Stimulated activated CD4-positive, alpha-beta T cell treated with anti-CD3 and anti-CD28 coated beads, Interleukin-1b, Interleukin-23, amount 100 ng/mL, for 24 hours (primary cell): Measurements from ENCODE around the gene SPRTN.

Experiments
- DNase-seq, 4 experiments: peaks; one replicate each; pipeline ENCODE4 v3.0.0-alpha.2; 2020; ENCODE audit warnings: low read depth in 4 of 4, low spot score in 1 of 4

The SPRTN gene, protein sequence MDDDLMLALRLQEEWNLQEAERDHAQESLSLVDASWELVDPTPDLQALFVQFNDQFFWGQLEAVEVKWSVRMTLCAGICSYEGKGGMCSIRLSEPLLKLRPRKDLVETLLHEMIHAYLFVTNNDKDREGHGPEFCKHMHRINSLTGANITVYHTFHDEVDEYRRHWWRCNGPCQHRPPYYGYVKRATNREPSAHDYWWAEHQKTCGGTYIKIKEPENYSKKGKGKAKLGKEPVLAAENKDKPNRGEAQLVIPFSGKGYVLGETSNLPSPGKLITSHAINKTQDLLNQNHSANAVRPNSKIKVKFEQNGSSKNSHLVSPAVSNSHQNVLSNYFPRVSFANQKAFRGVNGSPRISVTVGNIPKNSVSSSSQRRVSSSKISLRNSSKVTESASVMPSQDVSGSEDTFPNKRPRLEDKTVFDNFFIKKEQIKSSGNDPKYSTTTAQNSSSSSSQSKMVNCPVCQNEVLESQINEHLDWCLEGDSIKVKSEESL

DNA sequence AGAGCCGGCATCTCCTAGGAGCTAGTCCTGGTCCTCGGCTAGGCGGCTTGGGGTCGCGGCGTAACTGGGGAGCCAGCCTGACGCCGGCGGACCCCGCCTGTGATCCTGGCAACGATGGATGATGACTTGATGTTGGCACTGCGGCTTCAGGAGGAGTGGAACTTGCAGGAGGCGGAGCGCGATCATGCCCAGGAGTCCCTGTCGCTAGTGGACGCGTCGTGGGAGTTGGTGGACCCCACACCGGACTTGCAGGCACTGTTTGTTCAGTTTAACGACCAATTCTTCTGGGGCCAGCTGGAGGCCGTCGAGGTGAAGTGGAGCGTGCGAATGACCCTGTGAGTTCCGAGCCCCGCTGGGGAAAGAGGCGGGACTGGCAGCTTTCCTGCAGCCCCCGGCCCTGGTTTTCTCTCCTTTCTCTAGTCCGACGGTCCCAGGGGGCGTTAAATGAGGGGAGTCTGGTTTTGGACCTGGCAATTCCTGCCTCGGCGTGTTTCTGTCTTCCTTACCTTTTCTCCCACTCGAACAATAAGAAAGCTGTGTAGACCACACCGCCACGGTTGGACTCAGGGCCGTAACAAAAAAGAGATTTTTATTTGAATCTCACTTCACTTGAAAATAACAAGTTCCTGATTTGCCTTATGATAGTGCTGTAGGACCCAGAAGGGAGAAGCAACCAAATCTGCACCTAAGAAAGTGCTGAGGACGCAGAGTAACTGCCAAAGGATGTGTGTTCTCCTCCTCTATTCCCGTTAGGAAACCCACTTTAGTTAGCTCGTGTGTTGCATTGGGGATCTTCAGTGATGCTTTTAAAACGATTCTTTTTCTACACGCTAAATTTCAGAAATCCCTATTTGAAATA, at the start of gene SPRTN:
Gene SPRTN, plus strand, starts transcription at position 24 of the 859 bp plus-strand sequence. Its CDS starts 91 bp downstream, at position 115.
- no peak for DNase-seq

DNA sequence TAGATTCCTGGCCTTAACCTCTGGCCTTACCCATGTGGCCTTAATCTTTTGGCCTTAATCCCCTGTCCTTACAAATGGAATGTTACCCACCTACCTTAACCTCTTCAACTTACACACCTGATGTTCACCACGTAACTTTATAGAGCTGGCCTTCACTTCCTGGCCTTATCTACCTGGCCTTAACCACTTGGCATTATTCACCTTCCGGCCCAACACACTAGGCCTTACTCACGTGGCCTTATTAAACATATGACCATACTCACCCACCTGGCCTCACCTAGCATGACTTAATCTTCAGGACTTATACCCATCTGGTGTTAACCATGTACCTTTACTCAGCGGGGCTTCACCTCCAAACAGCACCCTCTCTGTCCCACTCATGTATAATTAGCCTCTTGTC, 42.2 kb upstream of the SPRTN start:
- no peak for DNase-seq

DNA sequence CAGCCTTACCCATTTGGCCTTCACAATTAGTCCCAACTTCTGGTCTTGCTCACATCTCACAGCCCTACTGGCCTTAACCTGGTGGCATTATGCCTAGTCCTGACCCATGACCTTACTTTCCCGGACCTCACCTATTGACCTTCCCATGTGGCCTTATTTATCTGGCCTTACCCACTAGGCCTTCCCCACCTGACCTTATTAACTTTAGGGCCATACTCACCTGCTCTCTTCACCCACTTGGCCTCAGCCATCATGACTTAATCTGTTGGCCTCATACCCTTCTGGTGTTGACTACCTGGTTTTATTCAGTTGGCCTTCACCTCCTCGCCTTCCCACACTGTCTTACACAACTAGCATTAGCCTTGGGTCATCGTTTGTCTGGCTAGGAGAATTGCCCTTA, 36.1 kb upstream of the SPRTN start:
- no peak for DNase-seq

DNA sequence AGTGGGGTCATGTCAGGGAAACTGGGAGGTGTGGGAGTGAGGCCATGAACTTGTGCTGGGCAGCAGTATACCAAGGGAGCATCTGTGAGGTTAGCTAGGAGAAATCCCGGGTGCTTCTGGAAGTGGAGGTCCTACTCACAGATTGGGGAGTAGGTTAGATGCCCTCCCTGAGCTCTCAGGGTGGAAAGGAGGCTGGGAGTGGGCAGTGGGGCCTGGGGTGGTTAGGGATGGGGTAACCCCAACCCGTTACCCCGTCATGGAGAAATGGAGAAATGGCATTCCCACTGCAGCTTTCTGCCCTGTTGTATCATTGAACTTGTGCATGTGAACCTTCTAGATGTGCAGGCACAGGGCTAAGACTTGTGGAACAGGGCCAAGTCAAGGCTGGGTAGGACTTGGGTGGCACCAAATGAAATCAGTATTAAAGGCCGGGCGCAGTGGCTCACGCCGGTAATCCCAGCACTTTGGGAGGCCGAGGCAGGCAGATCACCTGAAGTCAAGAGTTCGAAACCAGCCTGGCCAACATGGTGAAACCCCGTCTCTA, 27.6 kb upstream of the SPRTN start:
- DNase-seq = no peak

DNA sequence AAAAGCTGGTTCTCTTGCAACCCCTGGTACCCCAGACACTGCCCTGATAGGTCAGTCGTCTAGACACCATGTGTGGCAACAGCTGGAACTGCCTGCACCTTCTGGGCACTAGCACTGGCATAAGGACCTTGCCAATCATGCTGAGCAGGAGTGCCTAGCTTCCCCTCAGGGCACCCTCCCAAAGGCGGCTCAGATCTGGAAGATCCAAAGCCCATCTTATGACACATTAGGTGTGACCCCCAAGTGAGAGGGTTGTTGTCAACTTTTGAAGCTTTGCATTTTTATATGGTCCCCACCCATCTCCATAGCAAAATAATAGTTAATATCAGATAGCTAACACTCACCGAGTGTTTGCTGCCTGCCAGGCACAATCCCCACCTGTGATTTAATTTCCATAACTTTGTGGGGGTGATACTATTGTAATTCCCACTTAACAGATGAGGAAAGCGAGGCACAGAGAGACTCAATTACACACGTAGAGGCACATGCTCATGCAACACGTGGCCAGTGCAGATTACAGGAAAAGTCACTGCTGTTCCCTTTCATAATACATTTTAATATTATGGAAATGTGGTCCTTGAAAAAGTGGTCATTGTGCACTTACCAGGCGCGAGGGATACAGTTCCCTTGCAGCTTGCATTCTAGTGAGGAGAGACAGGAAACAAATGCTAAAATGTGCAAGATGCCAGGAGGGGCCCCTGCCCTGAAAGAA, 26.2 kb upstream of the SPRTN start:
- DNase-seq = no peak

DNA sequence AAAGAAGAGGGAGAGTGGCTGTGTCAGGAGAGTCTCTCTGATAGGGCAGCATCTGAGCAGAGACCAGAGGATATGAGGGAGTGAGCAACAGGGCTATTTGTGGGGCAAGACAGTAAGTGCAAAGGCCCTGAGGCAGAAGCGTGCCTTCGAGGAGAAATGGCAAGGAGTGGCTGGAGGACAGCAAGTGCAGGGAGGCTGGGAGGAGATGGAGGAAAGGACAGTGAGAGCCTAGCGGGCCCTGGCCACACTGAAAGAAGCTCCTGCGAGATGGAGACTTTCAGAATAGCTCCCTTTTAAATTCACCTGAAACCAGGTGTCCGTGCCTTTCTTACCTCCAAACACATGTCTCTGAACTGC, 25.7 kb upstream of the SPRTN start:
- no peak for DNase-seq

DNA sequence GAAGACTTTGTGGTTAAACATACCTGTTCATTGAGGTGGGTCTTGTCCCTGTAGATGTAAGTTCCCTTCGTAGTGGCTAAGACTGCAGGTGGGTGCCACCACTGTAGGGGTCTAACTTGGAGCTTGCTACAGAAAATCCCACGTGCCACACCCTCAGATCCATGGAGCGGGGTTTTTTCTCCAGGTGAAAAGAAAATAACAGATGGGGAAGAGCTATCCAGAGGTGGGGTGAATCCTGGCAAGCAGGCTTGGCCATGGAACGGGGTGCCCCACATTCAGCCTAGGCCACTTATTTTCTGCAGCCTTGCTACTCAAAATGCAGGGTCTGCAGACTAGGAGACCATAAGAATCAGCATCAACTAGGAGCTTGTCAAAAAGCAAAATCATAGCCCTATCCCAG, 24.4 kb upstream of the SPRTN start:
- no peak for DNase-seq

DNA sequence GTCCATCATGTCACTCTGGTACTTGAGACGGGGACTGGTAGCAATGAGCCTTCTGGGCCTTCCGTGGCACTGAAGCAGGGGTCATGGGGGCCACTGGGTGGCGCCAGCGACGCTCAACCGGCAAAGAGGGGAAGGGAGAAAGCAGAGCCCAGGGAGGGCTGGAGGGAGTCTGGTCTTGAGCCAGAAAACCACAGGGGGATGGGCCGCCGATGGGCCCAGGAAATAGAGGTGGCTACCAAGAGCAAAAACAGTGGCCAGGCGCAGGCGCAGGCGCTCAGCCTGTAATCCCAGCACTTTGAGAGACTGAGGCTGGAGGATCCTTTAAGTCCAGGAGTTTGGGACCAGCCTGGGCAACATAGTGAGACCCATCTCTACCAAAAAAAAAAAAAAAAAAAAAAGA, 22.2 kb upstream of the SPRTN start:
- DNase-seq = peak in 2 of 4 experiments; percentile 7 to 28

DNA sequence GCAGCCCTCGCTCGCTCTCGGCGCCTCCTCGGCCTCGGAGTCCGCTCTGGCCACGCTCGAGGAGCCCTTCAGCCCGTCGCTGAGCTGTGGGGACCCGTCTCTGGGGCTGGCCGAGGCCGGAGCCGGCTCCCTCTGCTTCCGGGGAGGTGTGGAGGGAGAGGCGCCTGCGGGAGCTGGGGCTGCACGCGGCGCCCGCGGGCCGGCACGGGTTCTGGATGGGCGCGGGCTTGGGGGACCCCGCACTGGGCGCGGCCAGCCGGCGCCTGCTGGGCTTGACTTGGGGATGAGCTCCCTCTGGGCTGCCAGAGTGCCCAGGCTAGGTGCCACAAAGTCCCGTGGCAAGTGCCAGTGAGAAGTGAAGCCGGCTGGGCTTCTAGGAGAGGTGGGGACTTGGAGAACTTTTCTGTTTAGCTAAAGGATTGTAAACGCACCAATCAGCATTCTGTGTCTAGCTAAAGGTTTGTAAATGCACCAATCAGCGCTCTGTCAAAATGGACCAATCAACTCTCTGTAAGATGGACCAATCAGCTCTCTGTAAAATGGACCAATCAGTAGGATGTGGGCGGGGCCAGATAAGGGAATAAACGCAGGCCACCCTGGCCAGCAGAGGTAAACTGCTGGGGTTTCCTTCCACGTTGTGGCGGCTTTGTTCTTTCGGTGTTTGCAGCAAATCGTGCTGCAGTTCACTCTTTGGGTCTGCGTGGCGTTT, 20.6 kb upstream of the SPRTN start:
- no peak for DNase-seq

DNA sequence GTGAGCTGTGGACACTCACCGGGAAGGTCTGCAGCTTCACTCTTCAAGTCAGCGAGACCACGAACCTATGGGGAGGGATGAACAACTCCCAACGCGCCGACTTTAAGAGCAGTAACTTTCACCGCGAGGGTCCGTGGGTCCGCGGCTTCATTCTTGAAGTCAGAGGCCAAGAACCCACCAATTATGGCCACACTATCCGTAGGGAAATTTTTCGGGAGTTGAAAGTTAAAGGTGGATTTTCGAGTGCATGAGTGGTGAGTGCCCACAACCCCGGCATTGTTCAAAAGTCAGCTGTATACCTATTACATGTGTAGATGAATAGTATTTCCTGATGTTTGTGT, 20.1 kb upstream of the SPRTN start:
- no peak for DNase-seq

DNA sequence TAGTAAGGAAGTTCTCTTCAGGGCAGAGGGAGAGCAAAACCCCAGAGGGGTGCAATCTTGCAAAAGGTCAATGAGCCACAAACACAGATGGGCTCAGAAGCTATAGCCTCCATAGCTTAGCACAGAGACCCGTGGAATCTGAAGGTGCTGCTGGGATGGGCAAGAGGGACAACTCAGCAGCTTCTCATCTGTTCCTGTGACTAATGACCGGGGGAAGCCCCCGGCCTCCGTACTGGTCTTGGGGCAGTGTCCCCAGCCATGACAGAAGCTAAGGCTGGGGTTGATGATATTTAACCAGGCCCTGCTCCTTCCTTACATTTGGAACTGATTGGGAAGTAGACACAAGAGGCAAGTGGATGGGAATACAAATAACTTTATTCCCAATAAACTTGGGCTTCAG, 19.5 kb upstream of the SPRTN start:
- no peak for DNase-seq

DNA sequence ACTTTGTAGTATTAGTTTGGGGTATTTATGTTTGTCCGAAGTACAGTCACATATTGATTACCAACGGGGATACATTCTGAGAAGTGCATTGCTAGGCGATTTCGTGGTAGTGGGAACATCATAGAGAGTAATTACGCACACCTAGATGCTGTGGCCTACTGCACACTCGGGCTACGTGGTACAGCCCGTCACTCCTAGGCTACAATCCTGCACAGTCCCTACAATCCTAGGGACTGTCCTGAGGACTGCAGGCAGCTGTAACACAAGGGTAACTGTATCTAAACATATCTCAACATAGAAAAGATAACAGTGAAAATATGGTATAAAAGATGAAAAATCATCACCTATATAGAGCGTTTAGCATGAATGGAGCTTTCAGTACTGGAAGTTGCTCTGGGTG, 19.0 kb upstream of the SPRTN start:
- no peak for DNase-seq

DNA sequence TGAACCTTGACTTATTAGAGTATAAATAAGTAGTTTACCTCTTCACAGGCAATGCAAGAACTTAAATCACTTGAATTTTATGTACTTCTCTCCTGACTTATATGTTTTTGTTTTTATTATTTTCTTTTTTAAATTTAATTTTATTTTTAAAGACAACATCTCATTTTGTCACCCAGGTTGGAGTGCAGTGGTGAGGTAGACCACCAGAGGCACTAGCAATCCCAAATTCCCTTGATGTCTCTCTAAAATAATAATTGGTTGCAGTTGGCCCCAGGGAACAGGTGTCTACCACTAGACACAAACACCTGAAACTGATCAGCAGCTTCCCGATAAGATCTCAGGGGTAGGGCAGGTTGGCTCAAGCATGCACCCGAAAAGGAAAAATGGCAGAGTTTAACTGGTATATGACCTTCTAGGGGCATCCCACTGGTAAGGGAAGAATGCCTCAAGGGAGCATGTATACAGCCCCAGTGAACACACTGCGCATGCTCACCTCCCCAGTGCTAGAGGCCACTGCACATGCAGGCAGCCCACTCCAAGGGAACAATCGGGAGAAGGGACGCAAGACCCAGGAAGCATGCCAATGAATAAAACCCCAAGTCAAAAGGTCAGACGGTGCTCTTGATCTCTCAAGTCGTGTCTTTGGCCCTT, 15.1 kb upstream of the SPRTN start:
- DNase-seq = no peak

DNA sequence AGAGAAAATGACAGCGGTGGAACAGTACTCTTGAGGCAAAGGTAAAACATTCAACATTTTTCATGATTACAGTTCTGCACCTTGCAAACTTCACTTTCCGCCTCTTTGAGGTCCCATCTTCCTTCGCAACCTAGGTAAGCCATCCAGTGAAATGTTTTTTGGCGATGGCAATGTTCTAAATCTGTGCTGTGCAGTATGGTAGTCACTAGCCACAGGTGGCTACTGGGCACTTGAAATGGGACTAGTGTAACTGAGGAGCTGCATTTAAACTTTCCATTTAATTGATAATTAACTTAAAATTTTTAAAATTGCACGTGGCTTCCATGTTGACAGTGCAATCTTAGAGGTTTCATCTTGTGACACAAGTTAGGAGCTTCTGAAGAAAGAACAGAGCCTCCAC, 13.4 kb upstream of the SPRTN start:
- DNase-seq = no peak

DNA sequence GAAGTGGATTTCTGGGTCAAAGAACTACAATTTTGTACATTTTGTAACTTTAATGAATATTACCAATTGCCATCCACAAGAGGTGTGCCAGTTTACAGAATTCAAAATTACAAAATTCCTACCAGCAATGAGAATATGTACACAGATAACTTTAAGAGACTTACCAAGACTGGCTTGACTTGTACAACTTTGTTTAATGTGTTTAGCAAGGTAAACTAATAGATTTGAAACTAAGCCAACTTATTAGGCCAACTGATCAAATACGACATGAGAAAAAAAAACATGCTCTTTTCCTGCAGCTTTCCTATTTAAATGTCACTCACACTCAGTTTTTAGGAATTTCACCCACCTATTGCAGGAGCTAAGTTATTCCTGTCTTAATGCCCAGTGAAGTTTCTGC, 11.8 kb upstream of the SPRTN start:
- no peak for DNase-seq

DNA sequence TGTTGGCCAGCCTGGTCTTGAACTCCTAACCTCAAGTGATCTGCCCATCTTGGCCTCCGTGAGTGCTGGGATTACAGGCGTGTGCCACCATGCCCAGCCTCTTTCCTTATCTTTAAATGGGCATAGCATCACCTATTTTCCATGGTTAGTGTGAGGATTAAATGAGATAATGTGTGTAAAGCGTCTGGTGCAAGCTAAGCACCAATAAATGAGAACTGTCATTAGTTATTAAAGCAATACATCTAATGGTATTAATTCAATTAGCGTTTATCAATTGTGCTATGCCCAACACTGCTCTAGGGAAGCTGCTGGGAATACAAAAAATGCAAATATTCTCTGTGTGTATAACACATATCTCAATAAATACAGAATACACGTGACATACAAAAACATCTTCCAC, 10.5 kb upstream of the SPRTN start:
- DNase-seq = no peak

DNA sequence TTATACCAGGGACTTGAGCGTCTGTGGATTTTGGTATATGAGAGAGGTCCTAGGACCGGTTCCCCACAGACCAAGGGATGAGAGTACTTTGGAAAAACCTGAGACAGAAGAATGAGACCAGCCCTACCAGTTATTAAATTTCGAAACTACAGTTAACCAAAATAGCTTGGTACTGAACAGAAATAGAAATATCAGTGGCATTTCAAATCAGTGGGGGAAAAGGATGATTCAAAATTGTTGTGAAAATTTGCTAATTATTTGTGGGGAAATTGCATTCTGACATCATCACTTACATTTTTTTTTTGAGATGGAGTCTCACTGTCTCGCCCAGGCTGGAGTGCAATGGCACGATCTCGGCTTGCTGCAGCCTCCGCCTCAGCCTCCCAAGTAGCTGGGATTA, 8.6 kb upstream of the SPRTN start:
- no peak for DNase-seq

DNA sequence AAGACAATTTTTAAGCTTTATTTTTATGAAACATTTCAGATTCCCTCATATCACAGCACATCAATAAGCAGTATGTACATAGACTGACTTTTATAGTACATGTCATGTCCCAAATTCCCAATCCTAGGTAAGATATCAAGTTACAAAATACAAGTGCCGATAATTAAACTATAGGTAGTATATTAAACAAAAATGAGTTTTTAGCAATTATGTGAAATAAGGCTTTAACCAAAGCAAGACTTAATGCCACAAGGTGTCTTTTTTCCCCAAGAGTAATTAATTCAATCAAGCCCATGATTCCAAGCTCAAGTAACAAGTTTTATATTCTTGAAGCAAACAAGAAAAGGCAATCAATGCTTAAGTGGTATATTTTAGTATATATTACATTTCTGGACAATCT, 5.3 kb upstream of the SPRTN start:
- DNase-seq = no peak

DNA sequence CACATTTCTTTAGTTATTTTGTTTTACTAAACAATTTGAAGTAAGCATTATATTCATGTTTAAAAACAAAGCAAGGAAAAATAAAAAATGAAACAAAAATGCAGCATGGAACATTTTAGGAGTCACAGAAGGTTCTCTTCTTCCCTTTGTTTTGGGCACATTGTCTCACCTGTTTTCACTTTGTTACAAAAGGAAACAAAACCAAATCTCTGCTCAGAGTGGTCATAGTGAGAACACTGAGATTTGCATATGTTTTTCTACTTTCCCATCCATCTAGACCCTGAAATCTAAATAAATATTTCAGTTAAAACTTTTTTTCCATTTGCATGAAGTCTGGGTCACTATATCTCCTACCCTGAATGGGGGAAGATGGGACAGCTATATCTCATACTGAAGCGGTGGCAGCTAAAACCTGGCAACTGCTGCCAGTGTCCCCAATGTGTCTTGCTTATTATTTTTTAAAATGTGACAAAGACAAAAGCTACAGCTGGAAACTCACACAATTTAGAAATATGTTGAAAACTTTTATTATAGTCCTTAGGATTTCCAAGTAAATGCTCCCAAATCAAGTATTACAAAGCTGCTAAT, 3.9 kb upstream of the SPRTN start:
- no peak for DNase-seq

DNA sequence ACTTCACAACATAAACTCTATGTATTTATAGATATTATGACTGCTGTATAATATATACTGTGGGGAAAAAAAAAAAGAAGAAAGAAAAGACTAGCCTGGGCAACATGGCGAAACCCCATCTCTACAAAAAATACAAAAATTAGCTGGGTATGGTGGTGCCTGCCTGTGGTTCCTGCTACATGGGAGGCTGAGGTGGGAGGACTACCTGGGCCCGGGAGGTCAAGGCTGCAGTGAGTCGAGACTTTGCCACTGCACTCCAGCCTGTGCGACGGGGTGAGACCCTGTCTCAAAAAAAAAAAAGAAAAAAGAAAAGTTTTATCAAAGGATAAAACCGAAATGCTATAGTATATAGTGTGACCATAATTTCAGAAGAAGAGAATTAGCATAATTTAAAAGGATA, 3.1 kb upstream of the SPRTN start:
- no peak for DNase-seq
